Activated CD8-positive, alpha-beta memory T cell treated with anti-CD3 and anti-CD28 coated beads, Interleukin-2, amount 50 U/mL, for 48 hours (primary cell): ENCODE measurements around the gene METTL25B.

Experiments
- DNase-seq: peaks from one replicate; pipeline ENCODE4 v3.0.0-alpha.2; 2020

Gene METTL25B

GRCh38 chr1:156773607-156774006 lies 45.3 kb downstream of the METTL25B start:
- no peak for DNase-seq

GRCh38 chr1:156775799-156776198 lies 47.5 kb downstream of the METTL25B start:
- no peak for DNase-seq

- no peak for DNase-seq
Measured at GRCh38 chr1:156776942-156777341, 48.7 kb downstream of the METTL25B start.

- no peak for DNase-seq
Measured at GRCh38 chr1:156777573-156777972, 49.3 kb downstream of the METTL25B start.

GRCh38 chr1:156781585-156782186 lies 53.4 kb downstream of the METTL25B start:
- no peak for DNase-seq

- no peak for DNase-seq
Measured at GRCh38 chr1:156785458-156785857, 57.2 kb downstream of the METTL25B start.
